Measurements from ENCODE around the gene TADA2B. TPM values are rescaled to one million over a fixed set of nuclear protein-coding genes. Genes with fewer than 3 reads are reported as not detected.
A peak's percentile ranks its signal among the peaks of the same experiment; 100 is the strongest.

The TADA2B gene
- total and polyA plus RNA-seq, 2 experiments from 2014 or later: 2.2 to 14.8 TPM

GRCh38 chr4:7054106-7054880 is 11.1 kb downstream of the TADA2B start:
- 97% methylated on average over 44 to 52 of the region's 52 CpGs for WGBS, 2 experiments (ENCODE audit: low coverage in 1 of 2, low lambda C conversion rate in 2 of 2, missing lambda C conversion rate in 2 of 2)
- Histone ChIP-seq H3F3A (ENCODE audit: insufficient read depth) (peaks cover 17% of the 10 kb centered on the region), H3K9me3 (ENCODE audit: low read depth) (no peaks in the 10 kb centered on the region), H3K9ac (no peak overlapping the region), H3K4me2 (ENCODE audit: unreplicated experiment) (no peak overlapping the region), H3K27ac (no peak overlapping the region), H3K36me3 (ENCODE audit: low read depth) (peaks cover 15% of the 10 kb centered on the region; the same call in 1 of the 2 replicates), H2AFZ (no peak overlapping the region), H3K4me3 (no peak overlapping the region), H3K27me3 (replicated peaks; ENCODE audit: insufficient read depth) (no peaks in the 10 kb centered on the region), H3K9me2 (ENCODE audit: insufficient read depth) (no peaks in the 10 kb centered on the region), H3K79me2 (ENCODE audit: insufficient read depth) (peaks cover 99% of the 10 kb centered on the region), H4K20me1 (ENCODE audit: insufficient read depth) (no peaks in the 10 kb centered on the region), H3K4me1 (ENCODE audit: insufficient read depth) (peaks cover 10% of the 10 kb centered on the region)
- TF ChIP-seq EZH2 (IDR thresholded peaks at IDR 0.05; ENCODE audit: insufficient read depth, poor library complexity, severe bottlenecking): no peak
- no peak for TF ChIP-seq EZH2phosphoT487 (IDR thresholded peaks at IDR 0.05; ENCODE audit: insufficient read depth, low read depth)
- in situ Hi-C loops (cut with MboI): no loop called here
- no peak for DNase-seq

DNA sequence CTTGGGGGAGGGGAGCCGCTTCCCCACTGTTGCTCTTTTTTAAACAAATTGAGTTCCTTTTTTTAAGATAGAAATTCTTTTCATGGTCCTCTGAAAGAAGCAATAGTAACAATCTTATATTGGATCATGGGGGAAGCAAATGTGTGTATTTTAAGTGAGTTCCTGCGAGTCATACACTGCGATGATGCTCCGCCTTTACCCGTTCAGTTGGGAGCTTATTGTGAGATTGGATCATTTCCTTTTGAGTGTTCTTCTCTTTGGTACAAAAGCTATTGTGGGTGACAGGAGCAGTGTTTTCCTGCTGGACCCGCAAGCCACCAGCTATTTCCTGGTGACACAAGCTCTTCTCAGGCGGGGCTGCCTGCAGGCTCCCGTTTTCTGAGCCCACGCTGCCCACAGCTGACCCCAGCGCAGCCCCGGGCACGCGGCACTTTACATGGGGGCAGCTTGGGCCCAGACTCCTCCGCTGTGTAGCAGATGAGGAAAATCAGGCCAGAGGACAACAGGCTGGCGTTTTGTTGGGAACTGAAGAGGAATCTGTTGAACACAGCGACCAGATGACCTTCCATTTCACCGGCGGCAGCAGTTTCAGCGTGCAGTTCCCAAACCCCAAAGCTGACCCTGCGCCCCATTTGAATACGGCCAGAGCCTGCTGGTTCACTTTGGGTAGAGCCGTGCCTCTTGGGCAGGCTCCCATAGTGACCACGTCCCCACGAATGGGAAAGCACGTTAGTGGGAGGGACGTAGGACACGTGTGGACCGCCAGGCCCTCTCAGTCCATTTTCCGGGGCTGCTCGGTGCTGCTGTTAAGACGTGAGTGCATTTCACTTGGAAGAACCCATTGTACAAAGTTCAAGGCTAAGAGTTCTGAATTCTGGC is 12.2 kb downstream of the TADA2B start:
- TF ChIP-seq EZH2phosphoT487 (IDR thresholded peaks at IDR 0.05; ENCODE audit: insufficient read depth, low read depth): no peak
- Histone ChIP-seq H3K9me2 (ENCODE audit: insufficient read depth) (no peaks in the 10 kb centered on the region), H3K9ac (no peak overlapping the region), H3K4me1 (ENCODE audit: insufficient read depth) (peaks cover 10% of the 10 kb centered on the region), H2AFZ (no peak overlapping the region), H3K79me2 (ENCODE audit: insufficient read depth) (peaks cover 99% of the 10 kb centered on the region), H3K27ac (no peak overlapping the region), H3K9me3 (ENCODE audit: low read depth) (no peaks in the 10 kb centered on the region), H3K4me3 (no peak overlapping the region), H3K36me3 (ENCODE audit: low read depth) (peaks cover 23% of the 10 kb centered on the region), H4K20me1 (ENCODE audit: insufficient read depth) (no peaks in the 10 kb centered on the region), H3F3A (ENCODE audit: insufficient read depth) (peaks cover 27% of the 10 kb centered on the region), H3K27me3 (replicated peaks; ENCODE audit: insufficient read depth) (no peaks in the 10 kb centered on the region), H3K4me2 (ENCODE audit: unreplicated experiment) (no peak overlapping the region)
- DNase-seq: peak; percentile 27
- in situ Hi-C loops (cut with MboI): no loop called here
- WGBS, 2 experiments (ENCODE audit: low coverage in 1 of 2, low lambda C conversion rate in 2 of 2, missing lambda C conversion rate in 2 of 2): 94% methylated on average over 31 of the region's 31 CpGs

- Histone ChIP-seq H3K9me3 (ENCODE audit: low read depth) (no peaks in the 10 kb centered on the region), H3K9ac (no peak overlapping the region), H4K20me1 (ENCODE audit: insufficient read depth) (no peaks in the 10 kb centered on the region), H3K27ac (no peak overlapping the region), H2AFZ (no peak overlapping the region), H3K4me3 (no peak overlapping the region), H3K9me2 (ENCODE audit: insufficient read depth) (no peaks in the 10 kb centered on the region), H3K27me3 (replicated peaks; ENCODE audit: insufficient read depth) (no peaks in the 10 kb centered on the region), H3K36me3 (ENCODE audit: low read depth) (peaks cover 30% of the 10 kb centered on the region), H3F3A (ENCODE audit: insufficient read depth) (peaks cover 29% of the 10 kb centered on the region), H3K4me2 (ENCODE audit: unreplicated experiment) (no peak overlapping the region), H3K4me1 (ENCODE audit: insufficient read depth) (peaks cover 10% of the 10 kb centered on the region), H3K79me2 (ENCODE audit: insufficient read depth) (peaks cover 93% of the 10 kb centered on the region)
- in situ Hi-C loops (cut with MboI): no loop called here
- no peak for DNase-seq
- WGBS, 2 experiments (ENCODE audit: low coverage in 1 of 2, low lambda C conversion rate in 2 of 2, missing lambda C conversion rate in 2 of 2): 93 to 96% methylated on average over 9 to 10 of the region's 10 CpGs
- TF ChIP-seq EZH2phosphoT487 (IDR thresholded peaks at IDR 0.05; ENCODE audit: insufficient read depth, low read depth) (no peak), EZH2 (IDR thresholded peaks at IDR 0.05; ENCODE audit: insufficient read depth, poor library complexity, severe bottlenecking) (no peak)
These were observed 12.8 kb downstream of the TADA2B start for GRCh38 chr4:7055990-7056325.

GRCh38 chr4:7058792-7059191 is 15.6 kb downstream of the TADA2B start:
- H3K27me3 ChIP-seq (replicated peaks; ENCODE audit: insufficient read depth): no peaks in the 10 kb centered on the region
- in situ Hi-C loops (cut with MboI): no loop called here
- H3K4me2 ChIP-seq (ENCODE audit: unreplicated experiment): no peak overlapping the region
- H3K4me3 ChIP-seq: no peak overlapping the region
- no peak for TF ChIP-seq EZH2 (IDR thresholded peaks at IDR 0.05; ENCODE audit: insufficient read depth, poor library complexity, severe bottlenecking)
- no peak overlapping the region for H2AFZ ChIP-seq
- H3K4me1 ChIP-seq (ENCODE audit: insufficient read depth): no peaks in the 10 kb centered on the region
- H3K9me3 ChIP-seq (ENCODE audit: low read depth): no peaks in the 10 kb centered on the region
- H3K27ac ChIP-seq: no peak overlapping the region
- DNase-seq: no peak
- peaks cover 84% of the 10 kb centered on the region for H3K79me2 ChIP-seq (ENCODE audit: insufficient read depth)
- H3F3A ChIP-seq (ENCODE audit: insufficient read depth): peaks cover 40% of the 10 kb centered on the region
- no peaks in the 10 kb centered on the region for H4K20me1 ChIP-seq (ENCODE audit: insufficient read depth)
- 95 to 98% methylated on average over 3 of the region's 3 CpGs for WGBS, 2 experiments (ENCODE audit: low coverage in 1 of 2, low lambda C conversion rate in 2 of 2, missing lambda C conversion rate in 2 of 2)
- H3K9ac ChIP-seq: no peak overlapping the region
- H3K9me2 ChIP-seq (ENCODE audit: insufficient read depth): no peaks in the 10 kb centered on the region
- H3K36me3 ChIP-seq (ENCODE audit: low read depth): peaks cover 53% of the 10 kb centered on the region
